GM18519 (cell line): ENCODE measurements around the gene ANXA6.
"Not testable (repeated sequence)": the region's sequence is repeated elsewhere in the genome, so short reads cannot be mapped to it uniquely, and the experiment has no call there.

Source experiments
- ATAC-seq: cut with Tn5 transposase; IDR thresholded peaks from one replicate; pipeline ENCODE4 v1.9.1; 2021; ENCODE audit warnings: mild to moderate bottlenecking, moderate library complexity; ENCODE audit not compliant: unreplicated experiment, low FRiP score

The ANXA6 gene

GRCh38 chr5:151181818-151182523, 24.4 kb upstream of the ANXA6 start:
- no peak for ATAC-seq

GRCh38 chr5:151180291-151180690, 22.7 kb upstream of the ANXA6 start:
- no peak for ATAC-seq

GRCh38 chr5:151179489-151179840, 21.9 kb upstream of the ANXA6 start:
- no peak for ATAC-seq

GRCh38 chr5:151178777-151179488, 21.4 kb upstream of the ANXA6 start:
- no peak for ATAC-seq

GRCh38 chr5:151178372-151178771, 20.8 kb upstream of the ANXA6 start:
- ATAC-seq: no peak

GRCh38 chr5:151176268-151176667, 18.7 kb upstream of the ANXA6 start:
- not testable (repeated sequence) for ATAC-seq

- ATAC-seq: no peak
Measured at GRCh38 chr5:151174612-151175101, 17.1 kb upstream of the ANXA6 start.

- ATAC-seq: no peak
Measured at GRCh38 chr5:151173711-151174611, 16.4 kb upstream of the ANXA6 start.

GRCh38 chr5:151171529-151171928, 13.9 kb upstream of the ANXA6 start:
- no peak for ATAC-seq

GRCh38 chr5:151168602-151169344, 11.2 kb upstream of the ANXA6 start:
- ATAC-seq: no peak

GRCh38 chr5:151167022-151167421, 9.4 kb upstream of the ANXA6 start:
- ATAC-seq: no peak

- ATAC-seq: peak; percentile 78
Measured at GRCh38 chr5:151164687-151165392, 7.3 kb upstream of the ANXA6 start.

GRCh38 chr5:151162776-151163175, 5.2 kb upstream of the ANXA6 start:
- no peak for ATAC-seq

GRCh38 chr5:151159649-151160373, 2.2 kb upstream of the ANXA6 start:
- peak; percentile 34 for ATAC-seq

GRCh38 chr5:151158287-151158661, 695 bp upstream of the ANXA6 start:
- ATAC-seq: no peak

- no peak for ATAC-seq
Measured at GRCh38 chr5:151156507-151157420, 815 bp downstream of the ANXA6 start.

GRCh38 chr5:151155775-151156506, 1.6 kb downstream of the ANXA6 start:
- ATAC-seq: no peak
